Mesothelial cell of epicardium (in vitro differentiated cells): ENCODE results near the gene PRUNE1. TPM values are rescaled to one million over a fixed set of nuclear protein-coding genes. Genes with fewer than 3 reads are reported as not detected.

ENCODE experiments used
- DNase-seq, 2 experiments: peaks; one replicate each; pipeline ENCODE4 v3.0.0; 2021; ENCODE audit warnings: low spot score in 2 of 2; ENCODE audit not compliant: unreplicated experiment in 2 of 2
- H3K27ac Mint-ChIP-seq: 2 replicates; pipeline ENCODE4 v1.8.0; 2021; ENCODE audit warnings: mixed read lengths
- H3K27me3 Mint-ChIP-seq: 2 replicates; pipeline ENCODE4 v1.8.0; 2021; ENCODE audit warnings: low read depth, mixed read lengths
- H3K36me3 Mint-ChIP-seq: 2 replicates; pipeline ENCODE4 v1.8.0; 2021; ENCODE audit warnings: mixed read lengths
- H3K4me1 Mint-ChIP-seq: 2 replicates; pipeline ENCODE4 v1.8.0; 2021; ENCODE audit warnings: mixed read lengths
- H3K4me3 Mint-ChIP-seq: 2 replicates; pipeline ENCODE4 v1.8.0; 2021; ENCODE audit warnings: mild to moderate bottlenecking, moderate library complexity, mixed read lengths
- H3K9me3 Mint-ChIP-seq: 2 replicates; pipeline ENCODE4 v1.8.0; 2021; ENCODE audit warnings: mixed read lengths
- total RNA-seq: library from RNA; stranded (reverse); gene quantifications from 3 replicates; pipeline ENCODE4 v1.2.1, GENCODE V29; 2021
- TF ChIP-seq, protein P1 (sequence below): fragments of 200-600 bp; sonication (generic); IDR thresholded peaks from one replicate; pipeline ENCODE4 v1.5.0; 2021; ENCODE audit warnings: antibody characterized with exemption; ENCODE audit not compliant: unreplicated experiment

PRUNE1 gene
- total RNA-seq, 1 donor from 2014 or later, result 25.4 TPM

GRCh38 chr1:151012684-151013471 is 4.6 kb downstream of the PRUNE1 start:
- H3K27me3 Mint-ChIP-seq, result no peaks in the 10 kb centered on the region
- peaks cover 2% of the 10 kb centered on the region for H3K36me3 Mint-ChIP-seq
- H3K9me3 Mint-ChIP-seq, result no peaks in the 10 kb centered on the region
- peak overlapping the region; percentile 71 for H3K27ac Mint-ChIP-seq
- no peak overlapping the region for H3K4me3 Mint-ChIP-seq
- TF ChIP-seq, protein P1, sequence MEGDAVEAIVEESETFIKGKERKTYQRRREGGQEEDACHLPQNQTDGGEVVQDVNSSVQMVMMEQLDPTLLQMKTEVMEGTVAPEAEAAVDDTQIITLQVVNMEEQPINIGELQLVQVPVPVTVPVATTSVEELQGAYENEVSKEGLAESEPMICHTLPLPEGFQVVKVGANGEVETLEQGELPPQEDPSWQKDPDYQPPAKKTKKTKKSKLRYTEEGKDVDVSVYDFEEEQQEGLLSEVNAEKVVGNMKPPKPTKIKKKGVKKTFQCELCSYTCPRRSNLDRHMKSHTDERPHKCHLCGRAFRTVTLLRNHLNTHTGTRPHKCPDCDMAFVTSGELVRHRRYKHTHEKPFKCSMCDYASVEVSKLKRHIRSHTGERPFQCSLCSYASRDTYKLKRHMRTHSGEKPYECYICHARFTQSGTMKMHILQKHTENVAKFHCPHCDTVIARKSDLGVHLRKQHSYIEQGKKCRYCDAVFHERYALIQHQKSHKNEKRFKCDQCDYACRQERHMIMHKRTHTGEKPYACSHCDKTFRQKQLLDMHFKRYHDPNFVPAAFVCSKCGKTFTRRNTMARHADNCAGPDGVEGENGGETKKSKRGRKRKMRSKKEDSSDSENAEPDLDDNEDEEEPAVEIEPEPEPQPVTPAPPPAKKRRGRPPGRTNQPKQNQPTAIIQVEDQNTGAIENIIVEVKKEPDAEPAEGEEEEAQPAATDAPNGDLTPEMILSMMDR, result no peak
- peaks cover 31% of the 10 kb centered on the region for H3K4me1 Mint-ChIP-seq
- DNase-seq, result no peak

DNA sequence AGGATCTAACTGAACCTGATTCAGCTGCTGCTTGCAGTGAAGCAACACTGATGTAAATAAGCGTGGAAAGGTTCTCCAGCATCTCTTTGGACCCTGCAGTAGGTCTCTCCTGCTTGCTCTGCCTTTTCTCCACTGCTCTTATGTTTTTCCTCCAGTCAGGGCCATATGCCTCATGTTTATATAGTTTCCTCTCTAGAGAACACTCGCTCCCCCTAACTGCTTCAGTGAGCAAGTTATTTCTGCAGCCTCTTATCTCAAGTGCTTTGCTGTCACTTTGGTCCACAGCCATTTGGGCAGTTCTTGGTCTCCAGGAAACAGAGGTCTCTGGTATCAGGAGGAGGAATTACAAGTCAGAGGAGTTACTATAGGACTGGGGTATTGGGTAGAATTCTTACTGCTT is 5.3 kb downstream of the PRUNE1 start:
- Mint-ChIP-seq H3K4me3 (no peak overlapping the region), H3K27me3 (no peaks in the 10 kb centered on the region), H3K4me1 (peaks cover 26% of the 10 kb centered on the region), H3K9me3 (no peaks in the 10 kb centered on the region), H3K36me3 (peaks cover 6% of the 10 kb centered on the region), H3K27ac (peak overlapping the region; percentile 71)
- no peak for DNase-seq
- TF ChIP-seq, protein P1, result no peak

DNA sequence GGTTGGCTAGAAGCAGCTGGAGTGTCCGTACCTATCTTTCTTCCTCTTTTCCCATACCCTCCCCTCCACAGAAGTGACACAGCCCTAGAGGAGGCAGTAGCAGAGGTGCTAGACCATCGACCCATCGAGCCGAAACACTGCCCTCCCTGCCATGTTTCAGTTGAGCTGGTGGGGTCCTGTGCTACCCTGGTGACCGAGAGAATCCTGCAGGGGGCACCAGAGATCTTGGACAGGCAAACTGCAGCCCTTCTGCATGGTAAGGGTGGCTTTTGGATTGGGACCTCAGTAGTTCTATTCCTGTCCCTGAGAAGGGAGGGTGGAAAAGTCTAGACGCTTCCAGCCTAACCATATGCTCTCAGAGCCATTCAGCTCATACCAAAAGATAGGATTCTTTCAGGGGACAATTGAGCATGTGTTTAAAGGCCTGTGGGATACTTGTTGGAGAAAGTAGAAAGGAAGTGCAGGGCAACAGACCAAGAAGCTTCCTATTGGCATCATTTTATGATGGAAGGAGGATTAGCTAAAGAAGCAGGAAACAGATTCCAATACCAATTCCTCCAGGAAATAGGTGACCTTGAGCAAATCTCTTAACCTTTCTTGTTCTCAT is 16.4 kb downstream of the PRUNE1 start:
- no peak overlapping the region for H3K4me3 Mint-ChIP-seq
- TF ChIP-seq, protein P1, result peak; percentile 51
- H3K27me3 Mint-ChIP-seq, result no peaks in the 10 kb centered on the region
- peaks cover 38% of the 10 kb centered on the region for H3K36me3 Mint-ChIP-seq
- no peaks in the 10 kb centered on the region for H3K4me1 Mint-ChIP-seq
- peak; percentile 48 to 76 for DNase-seq
- H3K27ac Mint-ChIP-seq, result no peak overlapping the region
- no peaks in the 10 kb centered on the region for H3K9me3 Mint-ChIP-seq

DNA sequence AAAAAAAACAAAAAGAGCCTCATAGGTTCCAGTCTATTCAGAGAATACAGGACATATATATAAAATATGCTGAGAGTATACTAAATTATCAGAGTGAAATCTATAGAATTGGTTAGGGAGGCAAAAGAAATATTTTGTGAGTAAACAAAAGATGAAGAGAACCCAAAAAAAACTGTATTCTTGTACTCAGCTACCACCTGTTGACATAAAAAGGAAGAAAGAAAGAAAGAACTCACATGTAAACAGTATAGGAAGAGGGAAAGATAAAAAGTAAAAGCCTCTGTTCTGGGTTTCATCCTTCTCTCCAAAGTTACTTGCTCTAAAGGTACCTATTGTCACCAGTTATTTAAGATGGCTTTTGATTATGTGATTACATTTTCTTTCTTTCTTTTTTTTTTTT is 18.2 kb downstream of the PRUNE1 start:
- no peaks in the 10 kb centered on the region for H3K9me3 Mint-ChIP-seq
- H3K27me3 Mint-ChIP-seq, result no peaks in the 10 kb centered on the region
- no peaks in the 10 kb centered on the region for H3K4me1 Mint-ChIP-seq
- TF ChIP-seq, protein P1, result no peak
- no peak overlapping the region for H3K27ac Mint-ChIP-seq
- DNase-seq, result no peak
- no peak overlapping the region for H3K4me3 Mint-ChIP-seq
- peaks cover 40% of the 10 kb centered on the region for H3K36me3 Mint-ChIP-seq

GRCh38 chr1:151032164-151032563 is 23.9 kb downstream of the PRUNE1 start:
- no peaks in the 10 kb centered on the region for H3K27me3 Mint-ChIP-seq
- peaks cover 40% of the 10 kb centered on the region for H3K36me3 Mint-ChIP-seq
- no peak overlapping the region for H3K27ac Mint-ChIP-seq
- TF ChIP-seq, protein P1, result no peak
- H3K4me3 Mint-ChIP-seq, result no peak overlapping the region
- DNase-seq, result no peak
- H3K9me3 Mint-ChIP-seq, result no peaks in the 10 kb centered on the region
- peaks cover 12% of the 10 kb centered on the region for H3K4me1 Mint-ChIP-seq
